HEK293 (cell line): Measurements from ENCODE around the gene SIRPB2.

ENCODE experiments used
- CTCF ChIA-PET: fragments of 350-600 bp; formaldehyde crosslinking; extraction: SDS; loops from one replicate; lab custom pipeline; 2021; ENCODE audit warnings: antibody characterized with exemption; lab: Yijun Ruan, JAX
- POLR2A ChIA-PET: fragments of 300-600 bp; formaldehyde crosslinking; extraction: SDS; loops from one replicate; lab custom pipeline; 2020; ENCODE audit warnings: antibody characterized with exemption, inconsistent platforms; lab: Yijun Ruan, JAX
- H3K27ac ChIP-seq: fragments of 200-500 bp; sonication (Bioruptor generic); 2 replicates; pipeline ENCODE4 v1.5.1; 2014; ENCODE audit warnings: low read depth, low read length, control low read depth, inconsistent platforms; ENCODE audit errors: extremely low read depth
- H3K36me3 ChIP-seq, 2 experiments: fragments of 200-500 bp in 1 of 2; sonication (Bioruptor generic) in 1 of 2; 1 replicate in 1 of 2; 2 replicates in 1 of 2; pipeline ENCODE4 v1.5.1; 2014 to 2017; ENCODE audit warnings: inconsistent platforms in 2 of 2, low read length in 2 of 2; ENCODE audit not compliant: control insufficient read depth in 2 of 2, insufficient read depth in 1 of 2
- H3K4me1 ChIP-seq: fragments of 200-500 bp; sonication (Bioruptor generic); 2 replicates; pipeline ENCODE4 v1.5.1; 2014; ENCODE audit warnings: mild to moderate bottlenecking, low read length, inconsistent platforms; ENCODE audit not compliant: control insufficient read depth, insufficient read depth
- H3K4me3 ChIP-seq: 2 replicates; pipeline ENCODE4 v1.5.1; 2011; ENCODE audit warnings: low read depth, mild to moderate bottlenecking, control low read depth, low read length, moderate library complexity
- H3K9me3 ChIP-seq: fragments of 200-500 bp; sonication (Bioruptor generic); 2 replicates; pipeline ENCODE4 v1.5.1; 2014; ENCODE audit warnings: low read depth, low read length, inconsistent platforms; ENCODE audit not compliant: control insufficient read depth, insufficient read depth
- BCL6B ChIP-seq: fragments of 450-650 bp; formaldehyde crosslinking; IDR thresholded peaks from 2 replicates; pipeline ENCODE4 v1.5.1; 2017; ENCODE audit warnings: missing biosample characterization, missing genetic modification characterization
- EGR2 ChIP-seq: fragments of 450-650 bp; formaldehyde crosslinking; IDR thresholded peaks from 2 replicates; pipeline ENCODE4 v1.5.1; 2016; ENCODE audit warnings: low read depth, missing biosample characterization, missing genetic modification characterization
- FEZF1 ChIP-seq: fragments of 450-650 bp; formaldehyde crosslinking; IDR thresholded peaks from 2 replicates; pipeline ENCODE4 v1.5.1; 2016; ENCODE audit warnings: missing biosample characterization, missing genetic modification characterization
- GLI4 ChIP-seq: fragments of 450-650 bp; formaldehyde crosslinking; IDR thresholded peaks from 2 replicates; pipeline ENCODE4 v1.5.1; 2016; ENCODE audit warnings: missing biosample characterization, missing genetic modification characterization
- HIC1 ChIP-seq: fragments of 450-650 bp; formaldehyde crosslinking; IDR thresholded peaks from 2 replicates; pipeline ENCODE4 v1.5.1; 2016; ENCODE audit warnings: missing biosample characterization, missing genetic modification characterization
- IKZF3 ChIP-seq: fragments of 450-650 bp; IDR thresholded peaks from 2 replicates; pipeline ENCODE4 v1.5.0; 2018; ENCODE audit warnings: missing biosample characterization, mild to moderate bottlenecking, missing genetic modification characterization, moderate library complexity
- OVOL3 ChIP-seq: fragments of 450-650 bp; formaldehyde crosslinking; IDR thresholded peaks from 2 replicates; pipeline ENCODE4 v1.5.1; 2016; ENCODE audit warnings: missing biosample characterization, missing genetic modification characterization
- PRDM1 ChIP-seq: fragments of 450-650 bp; formaldehyde crosslinking; IDR thresholded peaks from 2 replicates; pipeline ENCODE4; 2016; ENCODE audit warnings: missing biosample characterization, missing genetic modification characterization
- RBAK ChIP-seq: fragments of 450-650 bp; formaldehyde crosslinking; IDR thresholded peaks from 2 replicates; pipeline ENCODE4 v1.5.1; 2016; ENCODE audit warnings: missing biosample characterization, missing genetic modification characterization
- SP2 ChIP-seq: fragments of 450-650 bp; formaldehyde crosslinking; IDR thresholded peaks from 2 replicates; pipeline ENCODE4 v1.5.1; 2016; ENCODE audit warnings: missing biosample characterization, missing genetic modification characterization
- ZBTB10 ChIP-seq: fragments of 450-650 bp; formaldehyde crosslinking; IDR thresholded peaks from 2 replicates; pipeline ENCODE4 v1.5.1; 2016; ENCODE audit warnings: missing biosample characterization, missing genetic modification characterization
- ZBTB20 ChIP-seq: fragments of 450-650 bp; formaldehyde crosslinking; IDR thresholded peaks from 2 replicates; pipeline ENCODE4 v1.5.1; 2016; ENCODE audit warnings: missing biosample characterization, missing genetic modification characterization
- ZNF175 ChIP-seq: fragments of 450-650 bp; formaldehyde crosslinking; IDR thresholded peaks from 2 replicates; pipeline ENCODE4 v1.5.1; 2016; ENCODE audit warnings: missing biosample characterization, missing genetic modification characterization
- ZNF214 ChIP-seq: fragments of 450-650 bp; formaldehyde crosslinking; IDR thresholded peaks from 2 replicates; pipeline ENCODE4 v1.5.1; 2017; ENCODE audit warnings: missing biosample characterization, mild to moderate bottlenecking, missing genetic modification characterization, borderline replicate concordance
- ZNF26 ChIP-seq: fragments of 450-650 bp; formaldehyde crosslinking; IDR thresholded peaks from 2 replicates; pipeline ENCODE4 v1.5.1; 2016; ENCODE audit warnings: missing biosample characterization, missing genetic modification characterization
- ZNF274 ChIP-seq, 2 experiments: fragments of 200-500 bp in 1 of 2; fragments of 450-650 bp in 1 of 2; sonication (Bioruptor generic) in 1 of 2; formaldehyde crosslinking in 1 of 2; IDR thresholded peaks; 2 replicates each; pipeline versions ENCODE4 v1.5.1 to v1.6.1; 2014 to 2016; ENCODE audit warnings: borderline replicate concordance in 1 of 2, inconsistent platforms in 1 of 2, low read length in 1 of 2, missing biosample characterization in 1 of 2, missing genetic modification characterization in 1 of 2
- ZNF404 ChIP-seq: fragments of 450-650 bp; formaldehyde crosslinking; IDR thresholded peaks from 2 replicates; pipeline ENCODE4 v1.5.1; 2017; ENCODE audit warnings: missing biosample characterization, missing genetic modification characterization
- ZNF561 ChIP-seq: fragments of 450-650 bp; IDR thresholded peaks from 2 replicates; pipeline ENCODE4 v1.5.1; 2018; ENCODE audit warnings: missing biosample characterization, missing genetic modification characterization, borderline replicate concordance
- ZNF571 ChIP-seq: fragments of 450-650 bp; formaldehyde crosslinking; IDR thresholded peaks from 2 replicates; pipeline ENCODE4 v1.5.0; 2017; ENCODE audit warnings: missing biosample characterization, missing genetic modification characterization
- ZNF610 ChIP-seq: fragments of 450-650 bp; formaldehyde crosslinking; IDR thresholded peaks from 2 replicates; pipeline ENCODE4 v1.5.1; 2016; ENCODE audit warnings: missing biosample characterization, missing genetic modification characterization, borderline replicate concordance
- ZNF768 ChIP-seq: fragments of 450-650 bp; formaldehyde crosslinking; IDR thresholded peaks from 2 replicates; pipeline ENCODE4 v1.5.1; 2018; ENCODE audit warnings: missing biosample characterization, mild to moderate bottlenecking, missing genetic modification characterization
- ZNF777 ChIP-seq: fragments of 450-650 bp; formaldehyde crosslinking; IDR thresholded peaks from 2 replicates; pipeline ENCODE4 v1.5.1; 2017; ENCODE audit warnings: missing biosample characterization, missing genetic modification characterization, borderline replicate concordance
- ZXDB ChIP-seq: fragments of 450-650 bp; formaldehyde crosslinking; IDR thresholded peaks from 2 replicates; pipeline ENCODE4 v1.5.1; 2016; ENCODE audit warnings: missing biosample characterization, missing genetic modification characterization

The SIRPB2 gene

GRCh38 chr20:1524004-1524403 is 32.8 kb upstream of the SIRPB2 start:
- no peaks in the 10 kb centered on the region for H3K36me3 ChIP-seq

GRCh38 chr20:1517010-1517409 is 25.8 kb upstream of the SIRPB2 start:
- CTCF ChIA-PET: interaction anchor here (0.6 to 3.2 kb wide), 5 partner anchors 8 to 217 kb away, joined by 3 to 19 read pairs (median 3); no protein-coding TSS in a partner anchor
- no peaks in the 10 kb centered on the region for H3K9me3 ChIP-seq
- POLR2A ChIA-PET: no interaction called here
- TF ChIP-seq GLI4 (tag by site-specific recombination) (no peak), ZBTB10 (tag by site-specific recombination) (no peak), ZNF777 (tag by site-specific recombination) (no peak), ZNF274 (IDR thresholded peaks at IDR 0.05; ENCODE audit: low read length) (no peak), ZNF274 (tag by site-specific recombination; IDR thresholded peaks at IDR 0.05; ENCODE audit: borderline replicate concordance) (no peak), FEZF1 (tag by site-specific recombination) (no peak), BCL6B (tag by site-specific recombination) (no peak), PRDM1 (tag by site-specific recombination) (no peak), EGR2 (tag by site-specific recombination) (no peak), ZXDB (tag by site-specific recombination) (no peak)
- no peak overlapping the region for H3K4me3 ChIP-seq
- H3K4me1 ChIP-seq: no peaks in the 10 kb centered on the region
- H3K27ac ChIP-seq: no peak overlapping the region
- H3K36me3 ChIP-seq: no peaks in the 10 kb centered on the region

More at GRCh38 chr20:1524004-1524403, 32.8 kb upstream of the SIRPB2 start:
- Histone ChIP-seq H3K4me3 (no peak overlapping the region), H3K27ac (no peak overlapping the region), H3K9me3 (no peaks in the 10 kb centered on the region), H3K4me1 (no peaks in the 10 kb centered on the region)
- TF ChIP-seq ZNF768 (tag by site-specific recombination): no peak
- TF ChIP-seq OVOL3 (tag by site-specific recombination): no peak
- no peak for TF ChIP-seq RBAK
- no peak for TF ChIP-seq SP2 (tag by site-specific recombination)
- TF ChIP-seq ZBTB20: no peak
- TF ChIP-seq ZNF214 (tag by site-specific recombination): no peak
- POLR2A ChIA-PET: no interaction called here
- CTCF ChIA-PET: interaction anchor here (3.3 kb wide), 1 partner anchor 20 kb away, joined by 21 read pairs; no protein-coding TSS in a partner anchor

GRCh38 chr20:1513801-1514200 is 22.6 kb upstream of the SIRPB2 start:
- H3K4me3 ChIP-seq: no peak overlapping the region
- H3K27ac ChIP-seq: no peak overlapping the region
- no peaks in the 10 kb centered on the region for H3K4me1 ChIP-seq
- ChIA-PET POLR2A (no interaction called here), CTCF (interaction anchor here (0.6 to 3.2 kb wide), 2 partner anchors 10 to 18 kb away, joined by 7 to 19 read pairs; no protein-coding TSS in a partner anchor)
- no peaks in the 10 kb centered on the region for H3K9me3 ChIP-seq
- no peaks in the 10 kb centered on the region for H3K36me3 ChIP-seq
- TF ChIP-seq IKZF3 (tag by site-specific recombination): no peak
- TF ChIP-seq OVOL3 (tag by site-specific recombination): no peak
- no peak for TF ChIP-seq HIC1 (tag by site-specific recombination)
- TF ChIP-seq ZNF175 (tag by site-specific recombination): no peak
- no peak for TF ChIP-seq ZNF610
- TF ChIP-seq ZNF26 (tag by site-specific recombination): no peak
- TF ChIP-seq ZNF571 (tag by site-specific recombination): no peak
- TF ChIP-seq ZNF404 (tag by site-specific recombination): no peak
- no peak for TF ChIP-seq ZNF561
